ENCODE data around the gene ZNF319. TPM values are rescaled to one million over a fixed set of nuclear protein-coding genes. Genes with fewer than 3 reads are reported as not detected.
A peak's percentile ranks its signal among the peaks of the same experiment; 100 is the strongest.

Gene ZNF319
- total and polyA plus RNA-seq, 2 of the 13 experiments (the other 11 are each of a cell fraction or from before 2014, with no cell fraction given), result 2.4 to 3.6 TPM

GRCh38 chr16:58024486-58025350 lies 24.2 kb upstream of the ZNF319 start (continued):
- peak; percentile 51; the same call in 1 of the 2 replicates for TF ChIP-seq CSRNP1 (CRISPR knock-in tag; IDR thresholded peaks at IDR 0.05)
- TF ChIP-seq SIX1 (CRISPR knock-in tag; IDR thresholded peaks at IDR 0.05; ENCODE audit: borderline replicate concordance), result no peak
- TF ChIP-seq ZNF382 (CRISPR knock-in tag; IDR thresholded peaks at IDR 0.05; ENCODE audit: borderline replicate concordance), result no peak
- TF ChIP-seq PHF21A (CRISPR knock-in tag; IDR thresholded peaks at IDR 0.05), result peak; percentile 97
- TF ChIP-seq, protein P1, sequence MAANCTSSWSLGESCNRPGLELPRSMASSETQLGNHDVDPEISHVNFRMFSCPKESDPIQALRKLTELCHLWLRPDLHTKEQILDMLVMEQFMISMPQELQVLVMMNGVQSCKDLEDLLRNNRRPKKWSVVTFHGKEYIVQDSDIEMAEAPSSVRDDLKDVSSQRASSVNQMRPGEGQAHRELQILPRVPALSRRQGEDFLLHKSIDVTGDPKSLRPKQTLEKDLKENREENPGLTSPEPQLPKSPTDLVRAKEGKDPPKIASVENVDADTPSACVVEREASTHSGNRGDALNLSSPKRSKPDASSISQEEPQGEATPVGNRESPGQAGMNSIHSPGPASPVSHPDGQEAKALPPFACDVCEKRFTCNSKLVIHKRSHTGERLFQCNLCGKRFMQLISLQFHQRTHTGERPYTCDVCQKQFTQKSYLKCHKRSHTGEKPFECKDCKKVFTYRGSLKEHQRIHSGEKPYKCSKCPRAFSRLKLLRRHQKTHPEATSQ (CRISPR knock-in tag; IDR thresholded peaks at IDR 0.05; ENCODE audit: borderline replicate concordance), result no peak
- TF ChIP-seq BRD4 (CRISPR knock-in tag; IDR thresholded peaks at IDR 0.05), result peak; percentile 26
- no peak for TF ChIP-seq ZNF660 (CRISPR knock-in tag; IDR thresholded peaks at IDR 0.05; ENCODE audit: borderline replicate concordance, low read depth)
- TF ChIP-seq STAT5B (CRISPR knock-in tag; IDR thresholded peaks at IDR 0.05), result no peak
- no peak; the same call in 1 of the 2 replicates for TF ChIP-seq ZNF567 (CRISPR knock-in tag; IDR thresholded peaks at IDR 0.05; ENCODE audit: borderline replicate concordance)
- TF ChIP-seq, protein P2, sequence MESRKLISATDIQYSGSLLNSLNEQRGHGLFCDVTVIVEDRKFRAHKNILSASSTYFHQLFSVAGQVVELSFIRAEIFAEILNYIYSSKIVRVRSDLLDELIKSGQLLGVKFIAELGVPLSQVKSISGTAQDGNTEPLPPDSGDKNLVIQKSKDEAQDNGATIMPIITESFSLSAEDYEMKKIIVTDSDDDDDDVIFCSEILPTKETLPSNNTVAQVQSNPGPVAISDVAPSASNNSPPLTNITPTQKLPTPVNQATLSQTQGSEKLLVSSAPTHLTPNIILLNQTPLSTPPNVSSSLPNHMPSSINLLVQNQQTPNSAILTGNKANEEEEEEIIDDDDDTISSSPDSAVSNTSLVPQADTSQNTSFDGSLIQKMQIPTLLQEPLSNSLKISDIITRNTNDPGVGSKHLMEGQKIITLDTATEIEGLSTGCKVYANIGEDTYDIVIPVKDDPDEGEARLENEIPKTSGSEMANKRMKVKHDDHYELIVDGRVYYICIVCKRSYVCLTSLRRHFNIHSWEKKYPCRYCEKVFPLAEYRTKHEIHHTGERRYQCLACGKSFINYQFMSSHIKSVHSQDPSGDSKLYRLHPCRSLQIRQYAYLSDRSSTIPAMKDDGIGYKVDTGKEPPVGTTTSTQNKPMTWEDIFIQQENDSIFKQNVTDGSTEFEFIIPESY (CRISPR knock-in tag; IDR thresholded peaks at IDR 0.05), result no peak
- TF ChIP-seq ATF5 (CRISPR knock-in tag; IDR thresholded peaks at IDR 0.05; ENCODE audit: low read depth), result no peak
- TF ChIP-seq ZNF264 (CRISPR knock-in tag; IDR thresholded peaks at IDR 0.05), result no peak; the same call in 1 of the 2 replicates
- TF ChIP-seq SATB2 (CRISPR knock-in tag; IDR thresholded peaks at IDR 0.05), result no peak
- TF ChIP-seq ZFP36L2 (CRISPR knock-in tag; IDR thresholded peaks at IDR 0.05), result no peak
- TF ChIP-seq SP140L (CRISPR knock-in tag; IDR thresholded peaks at IDR 0.05; ENCODE audit: borderline replicate concordance), result no peak
- TF ChIP-seq ZSCAN12 (CRISPR knock-in tag; IDR thresholded peaks at IDR 0.05), result no peak; the same call in 1 of the 2 replicates
- TF ChIP-seq TEAD2 (CRISPR knock-in tag; IDR thresholded peaks at IDR 0.05), result no peak
- TF ChIP-seq SMARCE1 (IDR thresholded peaks at IDR 0.05; ENCODE audit: borderline replicate concordance), result no peak
- peak; percentile 48 for TF ChIP-seq ZNF891 (CRISPR knock-in tag; IDR thresholded peaks at IDR 0.05)
- peak; percentile 89 for TF ChIP-seq DMAP1 (CRISPR knock-in tag; IDR thresholded peaks at IDR 0.05)
- peak; percentile 38; the same call in 1 of the 2 replicates for TF ChIP-seq TOPORS (CRISPR knock-in tag; IDR thresholded peaks at IDR 0.05)
- no peak; the same call in 1 of the 2 replicates for TF ChIP-seq ZNF605 (CRISPR knock-in tag; IDR thresholded peaks at IDR 0.05)
- 0 out of 2 replicates have a peak, but pooled peaks have one; percentile 25 for TF ChIP-seq ZNF33A (CRISPR knock-in tag; IDR thresholded peaks at IDR 0.05; ENCODE audit: borderline replicate concordance)
